Activated CD8-positive, alpha-beta memory T cell treated with anti-CD3 and anti-CD28 coated beads for 1 hour (primary cell): ENCODE data around the gene TDO2.

ENCODE experiments used
- DNase-seq, 2 donors: peaks; one replicate each; pipeline ENCODE4 v3.0.0-alpha.2; 2020; ENCODE audit warnings: low read depth in 1 of 2; ENCODE audit errors: extremely low read depth in 1 of 2

Gene TDO2

DNA sequence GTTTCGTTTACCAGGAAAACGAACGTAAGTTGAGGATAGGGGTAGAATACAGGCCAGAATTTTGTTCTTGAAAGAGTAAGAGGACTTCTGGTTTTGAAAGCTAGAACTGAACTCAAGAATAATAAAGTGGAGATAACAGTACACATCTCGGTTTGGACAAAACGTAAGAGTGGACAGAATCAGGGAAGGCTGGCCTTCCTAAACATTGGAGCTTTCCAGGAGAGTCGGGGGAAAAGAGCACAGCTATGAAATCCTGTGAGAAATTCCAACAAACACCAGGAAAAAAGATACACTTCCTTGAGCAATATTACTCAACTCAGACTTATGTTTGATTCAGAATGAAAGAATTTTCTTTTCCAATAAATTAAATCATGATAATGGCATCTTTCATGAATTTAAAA, 49.0 kb downstream of the TDO2 start:
- DNase-seq, result no peak

DNA sequence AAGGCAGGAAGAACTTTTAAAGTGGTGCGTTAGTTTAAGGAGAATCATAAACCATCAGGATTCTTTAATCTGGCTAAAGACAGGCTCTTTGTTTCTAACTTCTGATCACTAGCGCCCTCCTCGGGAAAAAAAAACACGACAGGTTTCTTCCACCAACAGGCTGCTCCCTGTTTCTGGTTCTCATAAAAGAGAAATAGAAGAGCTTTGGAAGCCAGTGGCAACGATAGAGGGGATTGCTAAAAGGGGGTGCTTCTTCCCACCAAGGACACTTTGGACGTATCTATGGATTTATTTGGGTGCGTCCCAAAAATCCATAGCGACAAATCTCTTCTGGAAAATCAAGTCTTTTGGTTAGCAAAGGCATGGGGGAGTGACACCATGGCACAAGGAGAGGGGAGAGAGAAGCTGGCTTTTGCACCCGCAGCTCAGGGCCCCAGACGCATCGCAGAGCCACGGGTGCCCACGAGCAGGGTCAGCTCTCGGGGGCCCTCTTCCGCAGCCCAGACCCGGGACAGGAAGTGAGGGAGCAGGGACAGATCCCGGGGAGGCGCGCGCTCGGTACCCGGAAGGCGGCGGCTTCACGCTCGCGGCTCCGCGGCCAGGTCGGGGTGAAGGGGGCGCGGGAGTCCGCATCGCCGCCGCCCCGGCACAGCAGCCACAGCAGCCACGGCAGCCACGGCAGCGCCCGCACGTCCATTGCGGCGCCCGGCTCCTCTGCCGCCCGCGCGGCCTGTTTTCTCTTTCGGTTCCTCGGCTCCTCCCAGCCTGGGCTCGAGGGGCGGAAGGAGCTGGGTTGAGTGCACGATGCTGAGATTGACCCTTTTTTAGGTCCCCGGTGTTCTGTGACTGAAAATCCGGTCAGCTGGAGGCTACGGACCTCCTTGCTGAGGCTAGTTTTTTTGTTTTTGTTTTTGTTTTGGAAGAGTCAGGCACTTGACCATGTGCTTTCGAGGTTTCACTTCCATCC, 49.9 kb downstream of the TDO2 start, which contains the start of gene CTSO:
Gene CTSO, minus strand, starts transcription at position 716 of the 967 bp plus-strand sequence. Its CDS starts 19 bp downstream, at position 697.
- peak; percentile 11 to 49 for DNase-seq

DNA sequence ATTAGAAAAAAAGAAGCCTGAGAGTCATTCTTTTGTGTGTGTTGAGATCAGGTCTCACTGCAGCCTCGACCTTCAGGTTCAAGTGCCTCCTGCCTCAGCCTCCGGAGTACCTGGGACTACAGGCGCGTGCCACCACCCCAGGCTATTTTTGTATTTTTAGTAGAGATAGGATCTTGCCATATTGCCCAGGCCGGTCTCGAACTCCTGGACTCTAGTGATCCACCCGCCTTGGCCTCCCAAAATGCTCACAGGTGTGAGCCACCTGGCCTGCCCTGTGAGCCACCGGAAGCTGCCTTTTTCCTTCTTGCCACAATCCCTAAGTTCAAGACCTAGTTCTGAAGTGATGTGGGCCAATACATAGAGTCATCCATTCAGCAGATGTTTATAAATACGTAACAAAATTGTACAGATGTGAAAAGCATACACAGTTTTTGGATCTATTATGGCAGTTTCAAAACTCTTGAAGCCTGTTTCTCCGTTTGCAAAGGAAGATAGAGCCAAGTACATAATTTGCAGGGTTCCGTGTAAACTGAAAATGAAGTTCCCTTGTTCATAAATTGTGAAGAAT, 50.7 kb downstream of the TDO2 start:
- no peak for DNase-seq

DNA sequence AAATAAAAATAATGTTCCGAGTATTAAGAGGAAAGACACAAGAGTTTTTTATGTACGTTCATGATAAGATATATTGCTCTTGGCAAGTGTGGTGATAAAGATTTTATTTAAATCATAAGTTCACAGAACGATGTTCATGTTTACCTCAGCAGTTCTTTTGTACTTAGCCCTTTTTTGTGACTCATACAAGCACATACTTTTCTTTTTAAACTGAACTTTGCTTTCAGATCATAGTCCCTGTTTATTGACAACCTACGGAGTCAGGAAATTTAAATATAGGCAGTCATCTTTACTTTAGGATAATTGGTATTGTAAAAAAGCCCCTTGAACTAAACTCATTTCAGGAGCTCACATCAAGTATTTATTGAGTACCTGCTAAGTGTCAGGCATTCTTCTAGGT, 51.4 kb downstream of the TDO2 start:
- DNase-seq, result no peak

DNA sequence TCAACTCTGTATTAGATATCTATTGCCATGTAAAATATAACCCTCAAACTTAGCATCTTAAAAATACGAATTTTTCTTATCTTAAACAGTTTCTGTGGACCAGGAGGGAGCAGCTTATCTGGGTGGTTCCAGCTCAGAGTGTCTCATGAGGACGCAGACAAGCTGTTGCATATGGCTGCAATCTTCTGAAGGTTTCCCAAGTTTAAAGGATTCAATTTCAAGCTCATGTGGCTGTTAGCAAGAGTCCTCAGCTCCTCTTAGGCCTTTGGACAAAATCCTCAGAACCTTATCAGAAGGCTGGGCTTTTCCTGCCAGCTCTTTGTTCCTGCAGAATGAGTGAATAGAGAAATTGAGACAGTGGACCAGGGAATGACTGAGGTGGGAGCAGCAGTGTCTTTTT, 53.0 kb downstream of the TDO2 start:
- no peak for DNase-seq

DNA sequence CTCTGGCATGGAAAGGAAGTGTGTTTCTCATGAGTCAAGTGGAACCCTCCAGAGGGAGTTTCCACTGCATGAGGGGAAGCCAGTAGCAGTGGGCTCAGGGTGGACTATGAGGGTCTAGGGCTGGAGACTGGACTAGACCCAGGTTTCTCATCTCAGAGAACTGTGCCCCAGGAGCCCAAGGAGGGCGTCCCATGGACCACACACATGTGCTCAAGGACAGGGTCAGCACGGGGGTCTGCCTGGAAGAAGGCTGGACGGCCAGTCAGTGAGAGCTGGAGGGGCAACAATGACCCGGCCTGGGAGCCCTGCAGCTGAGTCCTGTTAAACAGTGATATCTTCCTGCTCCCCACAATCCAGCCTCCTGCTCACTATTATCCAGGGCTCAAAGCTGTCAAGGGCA, 55.9 kb downstream of the TDO2 start:
- no peak for DNase-seq

DNA sequence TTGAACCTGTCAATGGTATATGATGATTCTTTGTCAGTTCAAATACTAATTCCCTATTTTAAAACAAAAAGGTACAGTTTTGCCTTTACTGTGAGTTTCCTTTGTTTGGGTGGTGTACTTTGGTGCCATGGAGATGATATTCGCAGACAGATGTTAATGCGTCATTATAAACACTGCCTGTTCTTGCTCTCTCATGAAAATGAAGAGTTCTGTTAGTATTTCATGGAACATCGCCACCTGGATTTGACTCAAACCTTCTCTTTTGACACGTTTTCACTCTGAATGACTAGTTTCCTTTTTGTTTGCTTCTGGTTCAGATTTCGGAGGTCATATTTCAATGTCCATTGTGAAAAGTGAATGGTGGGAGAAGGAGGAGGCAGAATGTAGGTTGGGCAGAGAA, 57.0 kb downstream of the TDO2 start:
- DNase-seq, result no peak

DNA sequence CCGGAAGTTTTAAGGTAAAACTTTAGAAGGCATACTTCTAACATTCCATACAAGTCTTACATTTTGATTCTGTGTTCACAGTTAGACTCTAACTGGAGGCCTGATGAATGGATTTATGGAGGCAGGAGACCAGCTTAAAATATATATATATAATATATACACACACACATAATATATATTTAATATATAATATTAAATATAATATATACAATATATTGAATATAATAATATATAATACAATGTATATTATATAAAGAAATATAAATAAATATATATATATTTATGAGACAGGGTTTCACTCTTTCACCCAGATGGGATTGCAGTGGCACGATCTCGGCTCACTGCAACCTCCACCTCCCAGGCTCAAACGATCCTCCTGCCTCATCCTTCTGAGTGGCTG, 58.1 kb downstream of the TDO2 start:
- DNase-seq, result no peak

DNA sequence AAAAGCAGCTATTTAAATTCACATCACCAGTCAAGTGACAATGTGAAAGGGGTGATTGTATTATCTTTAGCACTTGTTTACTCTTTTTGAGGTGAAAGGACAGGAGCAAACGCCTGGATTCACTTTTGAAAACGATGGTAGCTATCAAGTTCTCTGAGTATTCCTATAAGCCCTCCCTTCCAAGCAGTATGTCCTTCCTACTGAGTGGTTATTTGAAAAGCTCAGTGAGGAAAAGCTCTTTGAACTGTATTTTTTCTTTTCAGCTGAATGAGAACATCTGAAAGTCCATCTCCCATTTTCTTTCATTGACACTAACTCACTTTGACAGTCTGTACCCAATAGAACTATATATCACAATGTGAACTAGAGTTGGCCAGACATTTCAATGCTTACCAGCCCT, 59.3 kb downstream of the TDO2 start:
- no peak for DNase-seq

DNA sequence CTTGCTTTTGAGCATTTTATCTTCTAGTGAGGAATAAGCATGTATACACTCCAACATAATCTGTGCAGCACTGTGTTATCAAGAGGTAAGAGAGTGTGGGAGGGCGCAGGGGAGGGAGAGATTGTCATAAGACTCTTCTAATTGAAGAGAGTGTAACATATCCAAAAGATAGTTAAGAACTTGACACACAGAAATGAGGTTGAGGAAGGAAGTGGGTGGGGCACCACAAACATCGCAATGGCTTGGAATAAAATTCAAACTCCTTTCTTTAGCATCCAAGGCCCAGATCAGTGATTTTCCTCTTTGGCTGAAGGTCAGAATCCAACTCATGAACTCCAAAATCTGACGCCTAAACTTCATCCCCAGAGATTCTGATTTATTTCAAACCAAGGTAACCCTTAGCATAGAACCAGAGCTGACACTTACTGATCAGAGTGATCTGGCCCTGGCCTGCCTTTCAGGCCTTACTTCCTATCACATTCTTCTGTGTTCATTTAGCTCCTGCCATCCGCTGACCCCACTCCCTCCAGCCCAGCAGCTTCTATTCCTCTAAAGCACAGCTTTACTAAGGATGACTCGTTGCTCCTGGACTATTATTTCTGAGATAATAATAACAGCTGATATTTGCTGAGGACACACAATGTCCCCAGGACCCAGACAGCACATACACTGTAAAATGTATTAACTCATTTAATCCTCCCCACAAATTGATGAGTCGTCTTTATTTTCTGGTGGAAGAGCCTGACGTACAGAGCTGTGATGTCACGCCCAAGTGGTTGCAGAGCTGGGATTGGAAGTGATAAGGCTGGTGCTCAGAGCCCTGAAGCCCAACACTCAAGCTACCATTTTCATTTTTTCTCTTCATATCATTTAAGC, 60.8 kb downstream of the TDO2 start:
- no peak for DNase-seq

DNA sequence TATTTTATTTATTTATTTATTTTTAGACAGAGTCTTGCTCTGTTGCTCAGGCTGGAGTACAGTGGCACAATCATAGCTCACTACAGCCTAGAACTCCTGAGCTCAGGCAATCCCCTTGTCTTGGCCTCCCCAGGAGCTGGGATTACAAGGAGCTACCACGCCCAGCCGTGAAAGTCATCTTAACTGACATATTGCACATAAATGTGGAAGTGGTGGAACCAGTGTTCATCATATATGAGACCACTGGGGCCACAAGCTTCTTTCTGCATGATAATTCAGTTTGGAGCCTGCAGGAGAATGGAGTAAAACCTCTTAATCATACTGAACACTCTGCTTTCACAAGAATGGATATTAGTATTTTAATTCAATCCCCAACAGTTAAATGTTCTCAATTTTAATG, 62.7 kb downstream of the TDO2 start:
- no peak for DNase-seq

DNA sequence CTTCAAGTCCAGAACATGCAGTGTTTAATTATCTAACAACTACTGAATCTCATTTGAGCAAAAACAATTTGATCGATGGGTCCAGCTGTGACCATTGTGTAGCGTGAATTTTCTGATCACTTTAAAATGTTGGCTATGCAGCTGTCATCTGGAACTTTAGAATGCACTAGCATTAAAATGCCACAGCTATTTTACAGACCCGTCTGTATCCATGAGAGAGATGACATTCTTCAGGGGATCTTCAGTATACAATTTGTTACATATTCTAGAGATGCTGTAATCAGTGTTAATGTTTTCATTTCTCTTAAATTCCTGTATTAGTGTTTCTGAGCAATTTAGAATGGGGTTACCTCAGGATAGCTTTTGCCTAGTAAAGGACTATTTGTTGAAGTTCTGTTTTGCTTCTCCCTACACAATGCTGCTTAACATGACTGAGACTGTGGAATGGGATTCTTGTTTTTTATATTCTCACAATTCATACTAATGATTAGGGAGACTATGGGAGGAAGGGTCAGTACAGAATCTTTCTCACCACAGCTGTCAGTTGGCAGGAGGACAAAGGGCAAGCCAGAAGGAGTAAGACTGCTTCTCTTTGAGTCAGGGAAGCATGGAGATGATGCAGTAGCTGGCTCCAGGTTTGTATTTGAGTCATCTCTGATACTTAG, 63.4 kb downstream of the TDO2 start:
- no peak for DNase-seq
